ENCODE data around the gene FAM107B.
"Not testable (repeated sequence)": the region's sequence is repeated elsewhere in the genome, so short reads cannot be mapped to it uniquely, and the experiment has no call there.

Gene FAM107B

GRCh38 chr10:14594878-14595525, 179.7 kb downstream of the FAM107B start:
- DNase-seq = no peak

GRCh38 chr10:14593806-14594205, 180.9 kb downstream of the FAM107B start:
- no peak for DNase-seq

- DNase-seq = no peak
These were observed 182.1 kb downstream of the FAM107B start for GRCh38 chr10:14592566-14592965.

- DNase-seq = no peak
These were observed 182.7 kb downstream of the FAM107B start for GRCh38 chr10:14592026-14592425.

GRCh38 chr10:14588938-14589294, 185.8 kb downstream of the FAM107B start:
- DNase-seq = not testable (repeated sequence)

- no peak for DNase-seq
These were observed 186.4 kb downstream of the FAM107B start for GRCh38 chr10:14588084-14588937.

GRCh38 chr10:14587540-14588083, 187.1 kb downstream of the FAM107B start:
- DNase-seq = no peak

- no peak for DNase-seq
These were observed 187.8 kb downstream of the FAM107B start for GRCh38 chr10:14586901-14587300.

GRCh38 chr10:14585287-14586193, 189.2 kb downstream of the FAM107B start:
- no peak for DNase-seq

GRCh38 chr10:14584661-14585060, 190.0 kb downstream of the FAM107B start:
- no peak for DNase-seq

- no peak for DNase-seq
These were observed 190.7 kb downstream of the FAM107B start for GRCh38 chr10:14583967-14584366.

- DNase-seq = no peak
These were observed 191.4 kb downstream of the FAM107B start for GRCh38 chr10:14583252-14583651.

GRCh38 chr10:14581553-14582321, 193.0 kb downstream of the FAM107B start:
- no peak for DNase-seq

GRCh38 chr10:14580671-14581332, 193.9 kb downstream of the FAM107B start:
- DNase-seq = no peak

GRCh38 chr10:14579405-14579804, 195.3 kb downstream of the FAM107B start:
- no peak for DNase-seq

GRCh38 chr10:14578060-14578952, 196.4 kb downstream of the FAM107B start:
- no peak for DNase-seq

- no peak for DNase-seq
These were observed 199.8 kb downstream of the FAM107B start for GRCh38 chr10:14574885-14575284.

GRCh38 chr10:14574291-14574690, 200.4 kb downstream of the FAM107B start:
- no peak for DNase-seq

GRCh38 chr10:14573666-14574261, 200.9 kb downstream of the FAM107B start:
- DNase-seq = peak; percentile 14

- DNase-seq = no peak
These were observed 201.9 kb downstream of the FAM107B start for GRCh38 chr10:14572811-14573210.
